IMR-90 (cell line): ENCODE measurements around the gene RPGRIP1L. TPM values are rescaled to one million over a fixed set of nuclear protein-coding genes. Genes with fewer than 3 reads are reported as not detected.

Experiments used
- ATAC-seq: fragments of 200-7000 bp; cut with Tn5 transposase; 2 replicates; pipeline ENCODE4 v1.9.1; 2020; ENCODE audit warnings: low read depth, mild to moderate bottlenecking, moderate library complexity
- BruUV-seq: library from RNA; stranded (reverse); fragments of 400-500 nt; replicated peaks from 2 replicates; lab custom pipeline; 2021; lab: Mats Ljungman, UMichigan
- CTCF ChIA-PET: fragments of 300-600 bp; formaldehyde crosslinking; extraction: SDS; loops from one replicate; lab custom pipeline; 2021; ENCODE audit warnings: antibody characterized with exemption; lab: Yijun Ruan, JAX
- POLR2A ChIA-PET: fragments of 300-600 bp; sonication (Branson Sonifier 250); formaldehyde crosslinking; loops from one replicate; lab custom pipeline; 2022; ENCODE audit warnings: antibody characterized with exemption; ENCODE audit not compliant: unreplicated experiment; lab: Charles Lee
- DNase-seq: peaks from one replicate; pipeline ENCODE4 v3.0.0; 2013
- H2AFZ ChIP-seq: replicated peaks from 2 replicates; pipeline ENCODE3; 2013; ENCODE audit warnings: low read length, mild to moderate bottlenecking; ENCODE audit not compliant: poor library complexity
- H2AK5ac ChIP-seq: 2 replicates; pipeline ENCODE4 v1.6.1; 2013; ENCODE audit warnings: low read depth, low read length, inconsistent platforms
- H2AK9ac ChIP-seq: replicated peaks from 2 replicates; pipeline ENCODE3; 2013; ENCODE audit warnings: mild to moderate bottlenecking, low read depth, low read length, moderate library complexity; ENCODE audit not compliant: poor library complexity
- H2BK120ac ChIP-seq: 2 replicates; pipeline ENCODE4 v1.6.1; 2013; ENCODE audit warnings: low read depth, low read length, inconsistent platforms
- H2BK15ac ChIP-seq: 3 replicates; pipeline ENCODE4 v1.6.1; 2013; ENCODE audit warnings: low read depth, low read length, inconsistent platforms
- H2BK20ac ChIP-seq: 2 replicates; pipeline ENCODE4 v1.6.1; 2013; ENCODE audit warnings: low read depth, mild to moderate bottlenecking, inconsistent platforms, low read length, moderate library complexity
- H2BK5ac ChIP-seq: 2 replicates; pipeline ENCODE4 v1.6.1; 2013; ENCODE audit warnings: mild to moderate bottlenecking, low read depth, low read length, inconsistent platforms; ENCODE audit not compliant: poor library complexity, severe bottlenecking
- H3K14ac ChIP-seq: replicated peaks from 2 replicates; pipeline ENCODE4 v1.6.1; 2013; ENCODE audit warnings: low read depth, low read length, inconsistent platforms
- H3K18ac ChIP-seq: 2 replicates; pipeline ENCODE4 v1.6.1; 2013; ENCODE audit warnings: low read depth, low read length, control low read depth
- H3K23ac ChIP-seq: 2 replicates; pipeline ENCODE4 v1.6.1; 2013; ENCODE audit warnings: low read depth, low read length, inconsistent platforms
- H3K27ac ChIP-seq: 2 replicates; pipeline ENCODE4 v1.5.1; 2013; ENCODE audit warnings: mild to moderate bottlenecking, control low read depth, low read length; ENCODE audit not compliant: insufficient read depth
- H3K27me3 ChIP-seq: 2 replicates; pipeline ENCODE4 v1.6.1; 2013; ENCODE audit warnings: low read length; ENCODE audit not compliant: control insufficient read depth, insufficient read depth
- H3K36me3 ChIP-seq: 2 replicates; pipeline ENCODE4 v1.6.1; 2013; ENCODE audit warnings: low read length, mixed read lengths; ENCODE audit not compliant: control insufficient read depth, insufficient read depth
- H3K4ac ChIP-seq: 2 replicates; pipeline ENCODE4 v1.6.1; 2013; ENCODE audit warnings: low read depth, low read length, inconsistent platforms
- H3K4me1 ChIP-seq: 2 replicates; pipeline ENCODE4 v1.6.1; 2013; ENCODE audit warnings: low read length, mixed read lengths; ENCODE audit not compliant: control insufficient read depth, insufficient read depth
- H3K4me2 ChIP-seq: 2 replicates; pipeline ENCODE4 v1.6.1; 2013; ENCODE audit warnings: low read depth, mild to moderate bottlenecking, control low read depth, low read length, moderate library complexity
- H3K4me3 ChIP-seq: 2 replicates; pipeline ENCODE4 v1.5.1; 2013; ENCODE audit warnings: low read depth, mild to moderate bottlenecking, control low read depth, low read length, moderate library complexity; ENCODE audit not compliant: insufficient read depth
- H3K56ac ChIP-seq: 2 replicates; pipeline ENCODE4 v1.6.1; 2013; ENCODE audit warnings: low read length, inconsistent platforms; ENCODE audit not compliant: insufficient read depth; ENCODE audit errors: extremely low read depth
- H3K79me1 ChIP-seq, 2 experiments: 2 replicates each; pipeline ENCODE4 v1.6.1; 2013; ENCODE audit warnings: low read length in 2 of 2, inconsistent platforms in 1 of 2, low read depth in 1 of 2
- H3K9ac ChIP-seq: 2 replicates; pipeline ENCODE4 v1.6.1; 2013; ENCODE audit warnings: low read depth, low read length, control low read depth
- H3K9me1 ChIP-seq: 2 replicates; pipeline ENCODE4 v1.6.1; 2013; ENCODE audit warnings: low read length, inconsistent platforms; ENCODE audit not compliant: insufficient read depth
- H3K9me3 ChIP-seq: 2 replicates; pipeline ENCODE4 v1.6.1; 2013; ENCODE audit warnings: low read length; ENCODE audit not compliant: control insufficient read depth, insufficient read depth
- H4K20me1 ChIP-seq: 2 replicates; pipeline ENCODE4 v1.6.1; 2013; ENCODE audit warnings: low read length, inconsistent platforms; ENCODE audit not compliant: insufficient read depth
- H4K5ac ChIP-seq: 2 replicates; pipeline ENCODE4 v1.6.1; 2013; ENCODE audit warnings: mild to moderate bottlenecking, low read depth, low read length, control low read depth
- H4K8ac ChIP-seq, 2 experiments: 2 replicates each; pipeline ENCODE4 v1.6.1; 2013; ENCODE audit warnings: low read depth in 2 of 2, low read length in 2 of 2, control low read depth in 1 of 2, inconsistent platforms in 1 of 2
- H4K91ac ChIP-seq: 2 replicates; pipeline ENCODE4 v1.6.1; 2013; ENCODE audit warnings: low read depth, low read length, inconsistent platforms; ENCODE audit not compliant: insufficient read depth
- BHLHE40 ChIP-seq: fragments of 150-350 bp; IDR thresholded peaks from 2 replicates; pipeline ENCODE4 v1.6.1; 2016; ENCODE audit warnings: mild to moderate bottlenecking, low read depth, low read length
- CEBPB ChIP-seq: IDR thresholded peaks from 2 replicates; pipeline ENCODE4 v1.6.1; 2012; ENCODE audit warnings: low read depth, low read length, improper control_type of control experiment
- CHD1 ChIP-seq: IDR thresholded peaks from 2 replicates; pipeline ENCODE4 v1.6.1; 2012; ENCODE audit warnings: low read depth, low read length, improper control_type of control experiment
- FOS ChIP-seq: fragments of 150-350 bp; IDR thresholded peaks from 2 replicates; pipeline ENCODE4 v1.6.1; 2016; ENCODE audit warnings: low read depth, low read length
- MAFK ChIP-seq: IDR thresholded peaks from 2 replicates; pipeline ENCODE4 v1.6.1; 2012; ENCODE audit warnings: low read depth, low read length, improper control_type of control experiment
- MAZ ChIP-seq: IDR thresholded peaks from 2 replicates; pipeline ENCODE4 v1.6.1; 2012; ENCODE audit warnings: low read depth, mild to moderate bottlenecking, low read length, improper control_type of control experiment, moderate library complexity, borderline replicate concordance
- MXI1 ChIP-seq: IDR thresholded peaks from 2 replicates; pipeline ENCODE4 v1.6.1; 2012; ENCODE audit warnings: low read depth, mild to moderate bottlenecking, low read length, moderate library complexity, borderline replicate concordance
- NFE2L2 ChIP-seq: fragments of 150-350 bp; IDR thresholded peaks from 2 replicates; pipeline ENCODE4 v1.6.1; 2016; ENCODE audit warnings: low read depth, mild to moderate bottlenecking, low read length
- POLR2A ChIP-seq: IDR thresholded peaks from 2 replicates; pipeline ENCODE4 v1.6.1; 2012; ENCODE audit warnings: mild to moderate bottlenecking, low read depth, low read length
- RAD21 ChIP-seq: IDR thresholded peaks from 2 replicates; pipeline ENCODE4 v1.6.1; 2012; ENCODE audit warnings: low read length, improper control_type of control experiment
- RCOR1 ChIP-seq: IDR thresholded peaks from 2 replicates; pipeline ENCODE4 v1.6.1; 2012; ENCODE audit warnings: mild to moderate bottlenecking, low read length, improper control_type of control experiment; ENCODE audit not compliant: insufficient replicate concordance
- RFX5 ChIP-seq: IDR thresholded peaks from 2 replicates; pipeline ENCODE4 v1.8.0; 2012; ENCODE audit warnings: low read depth, mild to moderate bottlenecking, low read length, moderate library complexity
- SMC3 ChIP-seq: fragments of 150-350 bp; IDR thresholded peaks from 2 replicates; pipeline ENCODE4 v1.6.1; 2016; ENCODE audit warnings: low read depth, mild to moderate bottlenecking, antibody characterized with exemption, low read length, moderate library complexity
- WGBS, 2 experiments: methylation state at CpG; one replicate each; pipeline versions ENCODE4 v1.1.5 to v1.1.7; 2013; ENCODE audit warnings: missing lambda C conversion rate in 2 of 2; ENCODE audit not compliant: insufficient read length in 1 of 2; ENCODE audit errors: extremely low coverage in 2 of 2; 5-methylcytosine and 5-hydroxymethylcytosine counted together
- dilution Hi-C: fragments of 300-500 bp; cut with HindIII; formaldehyde crosslinking; loops from one replicate; pipeline ENCODE4 v1.14.3; 2018; ENCODE audit warnings: low sequenced_read_pairs; ENCODE audit not compliant: unreplicated experiment
- in situ Hi-C: fragments of 300-500 bp; cut with MboI; formaldehyde crosslinking; loops from 3 replicates; pipeline ENCODE4 v1.14.3; 2019; ENCODE audit warnings: low sequenced_read_pairs, inconsistent platforms, mixed read lengths
- intact Hi-C: fragments of 100-400 bp; cut with micrococcal nuclease; formaldehyde crosslinking; loops from 2 replicates; pipeline ENCODE4 v1.10.0; 2022
- polyA plus RNA-seq, 3 experiments: library from polyadenylated mRNA; depleted of rRNA; stranded (reverse); fragments of >200 nt; gene quantifications; 2 replicates each; pipeline ENCODE4 v1.2.3, GENCODE V29; 2012; ENCODE audit warnings: low replicate concordance in 1 of 3
- total RNA-seq: library from RNA; depleted of rRNA; stranded (reverse); fragments of >200 nt; gene quantifications from 2 replicates; pipeline ENCODE4 v1.2.3, GENCODE V29; 2012
- TF ChIP-seq, protein P1 (sequence below): fragments of 150-350 bp; IDR thresholded peaks from 2 replicates; pipeline ENCODE4 v1.6.1; 2016; ENCODE audit warnings: low read depth, mild to moderate bottlenecking, low read length, moderate library complexity, borderline replicate concordance
- TF ChIP-seq, protein P2 (sequence below): fragments of 150-350 bp; IDR thresholded peaks from 2 replicates; pipeline ENCODE4 v1.6.1; 2017; ENCODE audit warnings: mild to moderate bottlenecking, antibody characterized with exemption, low read length, low read depth
- TF ChIP-seq, protein P3 (sequence below): conservative IDR thresholded peaks from 2 replicates; pipeline ENCODE4 v1.5.1; 2012; ENCODE audit warnings: mild to moderate bottlenecking, low read depth, low read length, improper control_type of control experiment

Gene RPGRIP1L
- total and polyA plus RNA-seq, 2 of the 4 experiments (the other 2 are of a cell fraction), result 7.3 to 10.4 TPM

DNA sequence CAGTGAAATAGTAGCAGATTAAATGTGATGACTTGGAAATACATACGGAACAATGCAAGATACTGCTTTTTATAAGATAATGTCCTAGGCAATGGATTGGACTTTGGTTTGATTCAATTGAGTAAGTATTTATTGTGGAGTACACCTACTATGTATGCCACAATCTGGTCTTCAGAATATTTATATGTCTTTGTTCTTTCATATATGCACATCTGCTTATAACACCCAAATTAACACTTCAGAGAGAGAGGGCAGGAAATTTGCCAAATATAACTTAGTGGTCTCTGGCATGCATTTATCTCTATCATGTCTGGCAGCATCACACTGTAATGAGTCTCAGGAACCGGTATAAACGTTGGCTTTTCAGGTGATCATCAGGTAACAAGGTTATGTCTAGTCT, 16.9 kb downstream of the RPGRIP1L start:
- Histone ChIP-seq H3K36me3 (peaks cover 2% of the 10 kb centered on the region; the same call in 1 of the 2 replicates), H2AFZ (no peak overlapping the region), H3K27ac (no peak overlapping the region), H3K56ac (no peak overlapping the region), H2BK5ac (no peak overlapping the region), H2AK5ac (no peak overlapping the region), H3K27me3 (no peaks in the 10 kb centered on the region), H3K14ac (no peak overlapping the region), H3K4me2 (no peak overlapping the region), H3K4ac (no peak overlapping the region), H4K20me1 (no peaks in the 10 kb centered on the region), H2BK20ac (no peak overlapping the region), H3K79me1 (no peaks in the 10 kb centered on the region), H4K91ac (no peak overlapping the region), H3K9ac (no peak overlapping the region), H3K9me1 (no peaks in the 10 kb centered on the region), H3K9me3 (no peaks in the 10 kb centered on the region), H2BK15ac (no peak overlapping the region), H3K4me3 (no peak overlapping the region), H2AK9ac (no peak overlapping the region), H4K5ac (no peak overlapping the region), H3K18ac (no peak overlapping the region), H4K8ac (no peak overlapping the region), H3K4me1 (no peaks in the 10 kb centered on the region), H3K23ac (no peak overlapping the region), H2BK120ac (no peak overlapping the region)
- TF ChIP-seq, protein P1, sequence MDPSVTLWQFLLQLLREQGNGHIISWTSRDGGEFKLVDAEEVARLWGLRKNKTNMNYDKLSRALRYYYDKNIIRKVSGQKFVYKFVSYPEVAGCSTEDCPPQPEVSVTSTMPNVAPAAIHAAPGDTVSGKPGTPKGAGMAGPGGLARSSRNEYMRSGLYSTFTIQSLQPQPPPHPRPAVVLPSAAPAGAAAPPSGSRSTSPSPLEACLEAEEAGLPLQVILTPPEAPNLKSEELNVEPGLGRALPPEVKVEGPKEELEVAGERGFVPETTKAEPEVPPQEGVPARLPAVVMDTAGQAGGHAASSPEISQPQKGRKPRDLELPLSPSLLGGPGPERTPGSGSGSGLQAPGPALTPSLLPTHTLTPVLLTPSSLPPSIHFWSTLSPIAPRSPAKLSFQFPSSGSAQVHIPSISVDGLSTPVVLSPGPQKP, result no peak
- no peak for TF ChIP-seq RFX5
- TF ChIP-seq, protein P2, sequence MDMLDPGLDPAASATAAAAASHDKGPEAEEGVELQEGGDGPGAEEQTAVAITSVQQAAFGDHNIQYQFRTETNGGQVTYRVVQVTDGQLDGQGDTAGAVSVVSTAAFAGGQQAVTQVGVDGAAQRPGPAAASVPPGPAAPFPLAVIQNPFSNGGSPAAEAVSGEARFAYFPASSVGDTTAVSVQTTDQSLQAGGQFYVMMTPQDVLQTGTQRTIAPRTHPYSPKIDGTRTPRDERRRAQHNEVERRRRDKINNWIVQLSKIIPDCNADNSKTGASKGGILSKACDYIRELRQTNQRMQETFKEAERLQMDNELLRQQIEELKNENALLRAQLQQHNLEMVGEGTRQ, result no peak
- TF ChIP-seq MAFK, result no peak
- no peak for TF ChIP-seq NFE2L2
- no peak for TF ChIP-seq POLR2A
- TF ChIP-seq MXI1, result no peak
- no peak for TF ChIP-seq MAZ
- no peak for TF ChIP-seq RAD21
- TF ChIP-seq FOS, result no peak
- no peak for TF ChIP-seq SMC3
- TF ChIP-seq, protein P3, sequence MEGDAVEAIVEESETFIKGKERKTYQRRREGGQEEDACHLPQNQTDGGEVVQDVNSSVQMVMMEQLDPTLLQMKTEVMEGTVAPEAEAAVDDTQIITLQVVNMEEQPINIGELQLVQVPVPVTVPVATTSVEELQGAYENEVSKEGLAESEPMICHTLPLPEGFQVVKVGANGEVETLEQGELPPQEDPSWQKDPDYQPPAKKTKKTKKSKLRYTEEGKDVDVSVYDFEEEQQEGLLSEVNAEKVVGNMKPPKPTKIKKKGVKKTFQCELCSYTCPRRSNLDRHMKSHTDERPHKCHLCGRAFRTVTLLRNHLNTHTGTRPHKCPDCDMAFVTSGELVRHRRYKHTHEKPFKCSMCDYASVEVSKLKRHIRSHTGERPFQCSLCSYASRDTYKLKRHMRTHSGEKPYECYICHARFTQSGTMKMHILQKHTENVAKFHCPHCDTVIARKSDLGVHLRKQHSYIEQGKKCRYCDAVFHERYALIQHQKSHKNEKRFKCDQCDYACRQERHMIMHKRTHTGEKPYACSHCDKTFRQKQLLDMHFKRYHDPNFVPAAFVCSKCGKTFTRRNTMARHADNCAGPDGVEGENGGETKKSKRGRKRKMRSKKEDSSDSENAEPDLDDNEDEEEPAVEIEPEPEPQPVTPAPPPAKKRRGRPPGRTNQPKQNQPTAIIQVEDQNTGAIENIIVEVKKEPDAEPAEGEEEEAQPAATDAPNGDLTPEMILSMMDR, result no peak
- TF ChIP-seq RCOR1, result no peak
- TF ChIP-seq CEBPB, result no peak
- no peak for TF ChIP-seq CHD1
- TF ChIP-seq BHLHE40, result no peak
- POLR2A ChIA-PET, result no interaction called here
- 100% methylated on average over 1 of the region's 3 CpGs; no CpG with 5 or more reads in 1 of the 2 experiments for WGBS, 2 experiments
- ATAC-seq (no peak), DNase-seq (no peak)
- in situ Hi-C loops, result no loop called here
- no TSS peak for BruUV-seq
- dilution Hi-C loops, result no loop called here
- intact Hi-C loops, result no loop called here
- CTCF ChIA-PET, result no interaction called here
